Neutrophil (primary cell): ENCODE data around the gene GGACT.

ENCODE experiments used
- H3K27ac ChIP-seq: fragments of 200-600 bp; sonication (generic); 2 replicates; pipeline ENCODE4 v1.5.1; 2016; ENCODE audit warnings: mild to moderate bottlenecking, moderate library complexity
- H3K27me3 ChIP-seq: fragments of 200-600 bp; sonication (generic); 2 replicates; pipeline ENCODE4 v1.6.0; 2016; ENCODE audit warnings: mild to moderate bottlenecking
- H3K36me3 ChIP-seq: fragments of 200-600 bp; sonication (generic); 2 replicates; pipeline ENCODE4 v1.5.1; 2017
- H3K4me1 ChIP-seq, 2 experiments: fragments of 200-600 bp in 1 of 2; sonication (generic) in 1 of 2; 1 replicate in 1 of 2; 2 replicates in 1 of 2; pipeline versions ENCODE4 v1.5.1 to v1.6.1; 2013 to 2016; ENCODE audit warnings: low read depth in 1 of 2, low read length in 1 of 2, mild to moderate bottlenecking in 1 of 2, moderate library complexity in 1 of 2; ENCODE audit not compliant: control insufficient read depth in 1 of 2, insufficient read depth in 1 of 2
- H3K4me3 ChIP-seq, 2 experiments: fragments of 200-600 bp in 1 of 2; sonication (generic) in 1 of 2; 1 replicate in 1 of 2; 2 replicates in 1 of 2; pipeline ENCODE4 v1.5.1; 2013 to 2016; ENCODE audit warnings: low read depth in 1 of 2, low read length in 1 of 2, mild to moderate bottlenecking in 1 of 2, moderate library complexity in 1 of 2
- H3K9me3 ChIP-seq: fragments of 200-600 bp; sonication (generic); 2 replicates; pipeline ENCODE4 v1.5.1; 2016
- TF ChIP-seq, protein P1 (sequence below): fragments of 200-600 bp; sonication (generic); IDR thresholded peaks from 2 replicates; pipeline ENCODE4 v1.5.1; 2016; ENCODE audit warnings: antibody characterized with exemption

GGACT gene

DNA sequence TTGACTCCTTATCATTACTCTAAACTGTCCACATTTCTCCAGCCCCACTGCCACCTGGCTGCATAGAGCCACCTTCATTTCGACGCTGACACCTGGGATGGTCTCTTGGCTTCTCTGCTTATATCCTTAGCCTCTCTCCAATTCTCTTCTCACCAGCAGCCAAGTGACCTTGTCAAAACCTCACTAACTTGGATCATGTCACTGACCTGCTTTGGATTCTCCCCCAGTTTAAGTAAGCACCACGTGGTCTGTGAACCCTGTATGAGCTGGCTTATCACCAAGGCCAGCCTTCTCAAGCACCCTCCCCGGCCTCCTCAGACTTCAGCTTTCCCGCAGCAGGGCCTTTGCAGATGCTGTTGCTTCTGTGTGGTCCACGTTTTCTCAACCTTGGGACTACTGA is 12.3 kb upstream of the GGACT start:
- Histone ChIP-seq H3K27ac (no peak overlapping the region), H3K36me3 (no peaks in the 10 kb centered on the region), H3K4me1 (peaks cover 10 to 17% of the 10 kb centered on the region in 2 experiments), H3K9me3 (no peaks in the 10 kb centered on the region), H3K27me3 (no peaks in the 10 kb centered on the region), H3K4me3 (no peak overlapping the region)
- TF ChIP-seq, protein P1, sequence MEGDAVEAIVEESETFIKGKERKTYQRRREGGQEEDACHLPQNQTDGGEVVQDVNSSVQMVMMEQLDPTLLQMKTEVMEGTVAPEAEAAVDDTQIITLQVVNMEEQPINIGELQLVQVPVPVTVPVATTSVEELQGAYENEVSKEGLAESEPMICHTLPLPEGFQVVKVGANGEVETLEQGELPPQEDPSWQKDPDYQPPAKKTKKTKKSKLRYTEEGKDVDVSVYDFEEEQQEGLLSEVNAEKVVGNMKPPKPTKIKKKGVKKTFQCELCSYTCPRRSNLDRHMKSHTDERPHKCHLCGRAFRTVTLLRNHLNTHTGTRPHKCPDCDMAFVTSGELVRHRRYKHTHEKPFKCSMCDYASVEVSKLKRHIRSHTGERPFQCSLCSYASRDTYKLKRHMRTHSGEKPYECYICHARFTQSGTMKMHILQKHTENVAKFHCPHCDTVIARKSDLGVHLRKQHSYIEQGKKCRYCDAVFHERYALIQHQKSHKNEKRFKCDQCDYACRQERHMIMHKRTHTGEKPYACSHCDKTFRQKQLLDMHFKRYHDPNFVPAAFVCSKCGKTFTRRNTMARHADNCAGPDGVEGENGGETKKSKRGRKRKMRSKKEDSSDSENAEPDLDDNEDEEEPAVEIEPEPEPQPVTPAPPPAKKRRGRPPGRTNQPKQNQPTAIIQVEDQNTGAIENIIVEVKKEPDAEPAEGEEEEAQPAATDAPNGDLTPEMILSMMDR = no peak

DNA sequence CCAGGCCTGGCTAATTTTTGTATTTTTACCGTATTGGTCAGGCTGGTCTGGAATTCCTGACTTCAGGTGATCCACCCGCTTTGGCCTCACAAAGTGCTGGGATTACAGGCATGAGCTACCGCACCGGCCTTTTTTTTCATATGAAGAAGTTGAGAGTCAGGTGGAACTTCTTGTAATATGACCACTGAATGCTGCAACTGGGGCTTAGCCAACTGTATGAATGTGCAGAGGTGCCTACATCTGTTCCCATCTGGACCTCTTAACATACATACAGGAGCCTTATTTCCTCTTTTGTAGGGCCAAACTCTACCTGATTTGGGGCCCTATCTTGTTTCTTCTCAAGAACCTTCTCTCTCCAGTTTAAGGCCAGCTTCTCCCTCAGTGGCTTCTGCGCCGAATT is 11.9 kb upstream of the GGACT start:
- no peak overlapping the region for H3K4me3 ChIP-seq
- H3K27me3 ChIP-seq = no peaks in the 10 kb centered on the region
- H3K27ac ChIP-seq = no peak overlapping the region
- no peaks in the 10 kb centered on the region for H3K9me3 ChIP-seq
- peaks cover 10 to 17% of the 10 kb centered on the region in 2 experiments for H3K4me1 ChIP-seq
- TF ChIP-seq, protein P1 = no peak
- no peaks in the 10 kb centered on the region for H3K36me3 ChIP-seq

DNA sequence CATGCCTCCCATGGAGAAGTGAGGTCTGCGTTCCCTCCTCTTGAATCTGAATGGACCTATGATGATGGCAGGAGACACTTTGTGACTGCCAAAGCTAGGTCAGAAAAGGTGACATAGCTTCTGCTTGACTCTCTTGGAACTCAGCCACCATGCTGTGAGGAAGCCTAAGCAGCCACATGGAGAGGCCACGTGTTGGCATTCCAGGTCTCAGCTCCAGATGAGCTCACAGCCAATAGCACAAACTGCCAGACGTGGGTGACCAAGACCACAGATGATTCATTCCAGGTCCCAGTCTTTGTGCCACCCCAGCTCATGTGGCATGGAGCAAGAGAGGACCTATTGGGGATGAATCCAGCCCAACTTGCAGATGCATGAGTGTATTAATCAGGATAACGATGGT is 8.7 kb upstream of the GGACT start:
- TF ChIP-seq, protein P1 = no peak
- Histone ChIP-seq H3K9me3 (no peaks in the 10 kb centered on the region), H3K27ac (no peak overlapping the region), H3K27me3 (no peaks in the 10 kb centered on the region), H3K4me1 (peaks cover 10 to 15% of the 10 kb centered on the region in 2 experiments), H3K36me3 (no peaks in the 10 kb centered on the region), H3K4me3 (no peak overlapping the region)

- TF ChIP-seq, protein P1 = no peak
- Histone ChIP-seq H3K27me3 (no peaks in the 10 kb centered on the region), H3K27ac (no peak overlapping the region), H3K4me3 (no peak overlapping the region), H3K9me3 (no peaks in the 10 kb centered on the region), H3K4me1 (peaks cover 10 to 15% of the 10 kb centered on the region in 2 experiments), H3K36me3 (no peaks in the 10 kb centered on the region)
These were observed 7.9 kb upstream of the GGACT start for GRCh38 chr13:100596516-100596915.

GRCh38 chr13:100594731-100595130 is 6.1 kb upstream of the GGACT start:
- Histone ChIP-seq H3K4me3 (no peak overlapping the region), H3K4me1 (no peaks in the 10 kb centered on the region), H3K27ac (no peak overlapping the region), H3K9me3 (no peaks in the 10 kb centered on the region), H3K36me3 (no peaks in the 10 kb centered on the region), H3K27me3 (peaks cover 8% of the 10 kb centered on the region)
- TF ChIP-seq, protein P1 = no peak

GRCh38 chr13:100594255-100594654 is 5.7 kb upstream of the GGACT start:
- TF ChIP-seq, protein P1 = no peak
- H3K9me3 ChIP-seq = no peaks in the 10 kb centered on the region
- H3K27ac ChIP-seq = no peak overlapping the region
- no peak overlapping the region for H3K4me3 ChIP-seq
- H3K4me1 ChIP-seq = no peaks in the 10 kb centered on the region
- no peaks in the 10 kb centered on the region for H3K36me3 ChIP-seq
- peaks cover 10% of the 10 kb centered on the region for H3K27me3 ChIP-seq
